Epidermal melanocyte (primary cell): ENCODE results near the gene SLC10A7.

Experiments
- DNase-seq: peaks from one replicate; pipeline ENCODE4 v3.0.0; 2011; ENCODE audit warnings: low spot score; ENCODE audit not compliant: insufficient read length

The SLC10A7 gene

DNA sequence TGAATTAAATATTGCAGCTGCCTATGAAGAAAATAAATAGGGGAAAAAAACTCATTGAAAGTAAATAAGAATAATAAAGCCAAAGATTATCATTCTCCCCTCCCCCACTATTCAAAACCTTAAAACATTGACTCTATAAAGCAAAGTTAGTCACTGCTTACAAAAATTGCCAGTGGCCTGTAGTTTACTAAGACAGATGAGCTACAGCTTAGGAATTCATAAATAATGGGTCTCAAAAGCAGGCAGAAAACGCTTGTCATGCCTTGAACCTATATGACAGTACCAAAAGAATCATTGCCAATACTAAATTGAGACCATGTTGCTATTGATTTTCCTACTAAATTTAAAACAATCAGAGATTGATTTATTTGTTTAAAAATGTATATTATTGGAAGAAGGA lies 78.9 kb downstream of the SLC10A7 start:
- no peak for DNase-seq

DNA sequence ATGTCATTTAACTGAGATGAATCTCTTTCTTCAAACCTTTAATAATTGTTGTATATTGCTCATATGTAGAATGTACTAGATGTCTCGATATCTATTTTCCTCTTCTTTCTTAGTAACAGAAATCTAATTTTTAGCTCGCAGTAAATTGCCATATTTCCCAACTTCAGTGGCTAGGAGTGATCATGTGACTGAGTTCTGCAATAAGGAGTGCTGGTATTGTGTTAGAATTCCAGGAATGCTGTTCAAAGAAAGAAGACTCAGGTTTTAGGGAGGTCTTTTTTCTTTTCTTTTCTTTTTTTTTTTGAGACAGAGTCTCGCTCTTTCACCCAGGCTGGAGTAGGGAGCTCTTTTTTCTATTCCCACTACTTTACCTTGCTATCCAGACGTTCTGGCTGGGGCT lies 81.7 kb downstream of the SLC10A7 start:
- DNase-seq: no peak

- no peak for DNase-seq
These were observed 82.3 kb downstream of the SLC10A7 start for GRCh38 chr4:146439437-146439836.

- DNase-seq: no peak
These were observed 84.0 kb downstream of the SLC10A7 start for GRCh38 chr4:146437778-146438177.

- no peak for DNase-seq
These were observed 85.1 kb downstream of the SLC10A7 start for GRCh38 chr4:146436423-146437162.

DNA sequence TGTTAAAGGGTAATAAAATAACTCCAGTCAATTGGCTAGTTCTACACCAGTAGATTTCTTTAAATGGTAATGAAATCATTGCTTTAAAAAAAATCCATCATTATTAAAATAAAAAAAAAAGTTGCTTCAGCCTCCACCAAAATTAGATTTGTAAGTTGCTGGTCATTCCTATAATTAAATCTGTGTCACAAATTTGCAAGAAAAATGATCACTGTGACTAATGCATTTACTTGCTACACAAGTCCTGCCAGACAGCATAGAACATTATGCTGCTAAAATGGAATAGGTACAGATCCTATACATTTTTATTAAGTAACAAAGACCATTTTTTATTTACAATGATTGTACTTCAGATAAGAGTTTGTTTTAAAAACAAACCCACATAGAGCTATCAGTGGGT lies 85.8 kb downstream of the SLC10A7 start:
- DNase-seq: no peak

GRCh38 chr4:146432065-146432464 lies 89.7 kb downstream of the SLC10A7 start:
- no peak for DNase-seq

- DNase-seq: no peak
These were observed 93.4 kb downstream of the SLC10A7 start for GRCh38 chr4:146428298-146428697.

GRCh38 chr4:146417822-146418221 lies 103.9 kb downstream of the SLC10A7 start:
- no peak for DNase-seq

- DNase-seq: no peak
These were observed 105.9 kb downstream of the SLC10A7 start for GRCh38 chr4:146415829-146416228.

DNA sequence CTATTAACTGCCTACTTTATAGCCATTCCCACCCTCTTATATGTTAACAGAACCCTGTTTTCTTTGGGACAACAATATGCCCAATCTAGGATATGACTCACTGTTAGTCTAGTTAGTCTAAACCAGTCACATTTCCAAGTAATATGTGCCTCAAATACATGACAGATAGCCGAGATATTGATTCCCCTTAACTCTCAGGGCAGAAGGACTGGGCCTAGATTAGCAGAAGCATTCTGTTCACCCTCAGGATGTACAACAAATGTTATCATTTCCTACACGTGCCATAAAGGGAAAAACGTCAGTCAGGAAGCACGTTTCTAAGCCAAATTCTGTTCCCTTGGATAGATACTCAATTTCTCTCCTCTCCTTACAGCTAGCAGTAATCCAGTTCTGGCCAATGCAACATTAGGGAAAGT lies 114.1 kb downstream of the SLC10A7 start:
- DNase-seq: no peak

GRCh38 chr4:146407257-146407656 lies 114.5 kb downstream of the SLC10A7 start:
- DNase-seq: no peak

DNA sequence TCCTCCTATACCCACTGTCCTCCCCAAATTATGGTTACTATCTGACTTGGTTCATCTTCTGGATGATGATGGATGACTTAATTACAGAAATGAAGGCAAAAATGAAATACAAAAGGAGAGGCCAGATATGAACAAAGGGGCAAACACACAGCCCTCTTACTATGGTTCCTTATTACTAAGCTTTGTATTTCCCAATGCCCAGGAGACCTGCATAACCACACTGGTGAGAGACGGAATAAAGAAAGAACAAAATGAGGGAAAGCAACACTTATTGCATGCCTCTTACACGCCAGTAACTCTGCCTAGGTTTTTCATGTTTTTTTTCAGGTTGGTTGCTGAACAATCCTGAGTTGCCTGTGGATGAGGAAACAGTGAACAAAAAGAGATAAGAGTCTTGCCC lies 120.5 kb downstream of the SLC10A7 start:
- DNase-seq: no peak

DNA sequence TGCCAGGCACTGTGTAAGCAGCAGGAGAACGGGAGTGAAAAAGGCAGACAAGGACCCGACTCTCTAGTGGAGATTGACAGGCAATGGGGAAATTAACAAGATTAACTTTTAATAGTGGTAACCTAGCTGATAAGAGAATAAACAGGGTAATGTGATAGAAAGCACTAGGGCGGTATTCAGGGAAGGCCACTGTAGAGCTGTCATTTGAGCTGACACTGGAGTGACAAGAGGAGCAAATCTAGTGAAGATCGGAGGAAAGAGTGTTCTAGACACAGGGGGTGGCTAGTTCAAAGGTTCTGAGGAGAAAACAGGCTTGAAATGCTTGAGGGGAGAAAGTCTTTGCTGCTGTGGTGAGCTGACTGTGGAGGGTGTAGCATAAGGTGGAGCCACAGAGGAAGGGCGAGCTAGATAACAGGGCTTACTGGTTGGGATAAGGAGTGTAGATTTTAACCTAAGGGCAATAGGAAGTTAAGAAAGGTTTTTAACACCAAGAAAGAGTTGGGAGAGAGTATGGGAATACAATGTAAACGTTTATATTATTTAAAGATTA lies 122.8 kb downstream of the SLC10A7 start:
- no peak for DNase-seq

GRCh38 chr4:146398404-146398803 lies 123.3 kb downstream of the SLC10A7 start:
- no peak for DNase-seq

- no peak for DNase-seq
These were observed 132.2 kb downstream of the SLC10A7 start for GRCh38 chr4:146389561-146389960.

- no peak for DNase-seq
These were observed 139.5 kb downstream of the SLC10A7 start for GRCh38 chr4:146382194-146382593.

- no peak for DNase-seq
These were observed 140.4 kb downstream of the SLC10A7 start for GRCh38 chr4:146381263-146381872.

DNA sequence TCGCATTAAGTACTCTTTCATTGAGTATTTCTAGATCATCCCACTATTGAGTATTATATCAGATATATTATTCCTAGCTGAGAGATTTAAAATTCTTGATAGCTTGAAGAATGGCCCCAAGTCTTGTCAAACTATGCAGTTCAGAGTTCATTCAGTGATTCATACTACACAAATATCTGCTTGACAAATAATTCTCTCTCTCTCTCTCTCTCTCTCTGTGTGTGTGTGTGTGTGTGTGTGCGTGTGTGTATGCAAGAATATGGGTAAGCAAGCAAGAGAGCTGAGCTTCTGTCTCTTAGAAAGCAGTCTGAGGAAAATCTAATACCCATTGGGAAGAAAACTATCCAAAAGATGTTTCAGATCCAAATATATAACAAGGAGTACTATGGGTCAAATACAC lies 142.0 kb downstream of the SLC10A7 start:
- no peak for DNase-seq

GRCh38 chr4:146371812-146372211 lies 149.9 kb downstream of the SLC10A7 start:
- DNase-seq: no peak

- no peak for DNase-seq
These were observed 150.9 kb downstream of the SLC10A7 start for GRCh38 chr4:146370841-146371240.

GRCh38 chr4:146369446-146369845 lies 152.3 kb downstream of the SLC10A7 start:
- DNase-seq: no peak

- peak; percentile 20 for DNase-seq
These were observed 153.5 kb downstream of the SLC10A7 start for GRCh38 chr4:146368209-146368608.
